ENCODE measurements around the gene PPARD.

Gene PPARD

GRCh38 chr6:35475573-35475972, 133.2 kb downstream of the PPARD start:
- no peak for DNase-seq (ENCODE audit: low spot score)
- CTCF ChIA-PET = interaction anchor here (0.6 kb wide), 2 partner anchors 261 to 1307 kb away, joined by 3 to 7 read pairs; partner anchors contain the start of gene ARMC12
- no peak for TF ChIP-seq CTCF (conservative IDR thresholded peaks at IDR 0.05; ENCODE audit: low read depth)
- H3K27ac ChIP-seq = peak overlapping the region; percentile 94
- POLR2A ChIA-PET (ENCODE audit: low non-redundant PET) = interaction anchor here (0.9 kb wide), 1 partner anchor 11 kb away, joined by 3 read pairs; no protein-coding TSS in a partner anchor

- no peak for DNase-seq (ENCODE audit: low spot score)
- POLR2A ChIA-PET (ENCODE audit: low non-redundant PET) = no interaction called here
- H3K27ac ChIP-seq = peak overlapping the region; percentile 94
- CTCF ChIA-PET = interaction anchor here (0.6 kb wide), 2 partner anchors 261 to 1307 kb away, joined by 3 to 7 read pairs; partner anchors contain the start of gene ARMC12
- TF ChIP-seq CTCF (conservative IDR thresholded peaks at IDR 0.05; ENCODE audit: low read depth) = no peak
Measured at GRCh38 chr6:35476004-35476403, 133.6 kb downstream of the PPARD start.

- ChIA-PET CTCF (interaction anchor here (0.7 kb wide), 1 partner anchor 20 kb away, joined by 4 read pairs; the partner anchor contains the start of gene TEAD3), POLR2A (ENCODE audit: low non-redundant PET) (interaction anchor here (0.9 kb wide), 1 partner anchor 20 kb away, joined by 5 read pairs; the partner anchor contains the start of gene TEAD3)
- TF ChIP-seq CTCF (conservative IDR thresholded peaks at IDR 0.05; ENCODE audit: low read depth) = no peak
- H3K27ac ChIP-seq = peak overlapping the region; percentile 94
- DNase-seq (ENCODE audit: low spot score) = no peak
Measured at GRCh38 chr6:35477028-35477427, 134.7 kb downstream of the PPARD start.
